Measurements from ENCODE around the gene ZNF547. TPM values are rescaled to one million over a fixed set of nuclear protein-coding genes. Genes with fewer than 3 reads are reported as not detected.
A peak's percentile ranks its signal among the peaks of the same experiment; 100 is the strongest.

ZNF547 gene
- total RNA-seq, 1 experiment from 2014 or later: 1.4 TPM

DNA sequence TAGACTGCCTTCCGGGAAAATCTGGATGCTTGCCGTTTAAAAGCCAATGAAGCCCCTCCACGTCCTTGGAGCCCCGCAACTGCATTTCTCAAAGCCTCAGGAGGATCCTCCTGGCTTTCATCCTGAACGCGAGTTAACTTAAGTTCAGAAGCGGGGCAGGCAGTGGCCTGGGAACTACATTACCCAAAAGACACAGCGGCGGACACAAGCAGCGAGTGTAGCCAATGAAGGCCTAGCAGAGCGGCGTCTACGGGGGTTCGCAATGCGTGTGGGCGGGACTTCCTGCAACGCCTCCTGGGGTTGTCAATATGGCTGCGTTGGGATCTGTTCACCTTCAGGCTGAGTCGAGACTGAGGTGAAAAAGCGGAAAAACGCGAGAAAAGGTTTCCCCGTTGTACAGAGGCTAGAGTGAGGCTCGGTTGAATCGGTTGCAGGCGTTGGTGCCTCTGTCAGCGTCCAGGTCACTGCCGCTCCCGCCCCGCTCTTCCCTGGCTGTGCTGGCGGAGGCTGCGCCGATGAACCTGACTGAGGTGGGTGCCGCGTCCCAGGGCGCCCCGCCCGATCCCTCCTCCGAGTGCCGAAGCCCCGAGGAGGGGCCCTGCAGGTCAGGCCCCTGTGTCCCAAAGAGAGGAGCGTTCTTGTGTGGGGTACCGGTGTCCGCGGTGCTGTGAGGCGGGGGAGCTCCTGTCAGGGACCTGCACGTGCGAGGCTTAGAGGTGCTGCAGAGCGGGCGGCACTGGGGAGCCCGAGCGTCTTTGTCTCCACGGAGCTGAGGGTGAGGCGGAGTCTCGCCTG is 47.7 kb downstream of the ZNF547 start, which contains the start of gene ZNF17:
ZNF17 (plus strand) TSS at position 285 of the 795 bp plus-strand sequence. CDS start 2,455 bp downstream, outside the sequence.
- ATAC-seq (peak; percentile 99), DNase-seq (ENCODE audit: low read depth, low spot score) (peak; percentile 87)
- Histone ChIP-seq H3K79me2 (ENCODE audit: insufficient read depth, low read length) (peaks cover 7% of the 10 kb centered on the region; the same call in 1 of the 2 replicates), H3K27me3 (ENCODE audit: insufficient read depth, low read length) (no peaks in the 10 kb centered on the region), H3K4me1 (ENCODE audit: control insufficient read depth in 1 of 2, insufficient read depth in 2 of 2, low read length in 2 of 2) (peaks cover 4 to 11% of the 10 kb centered on the region in 2 experiments; a peak in 2 of 4 replicates), H3K9me3 (ENCODE audit: control insufficient read depth in 1 of 2, insufficient read depth in 1 of 2, low read depth in 1 of 2, low read length in 2 of 2) (no peaks in the 10 kb centered on the region; a peak in 1 of 4 replicates), H4K20me1 (ENCODE audit: insufficient read depth) (no peaks in the 10 kb centered on the region), H3K36me3 (ENCODE audit: control insufficient read depth in 1 of 2, insufficient read depth in 2 of 2, low read length in 2 of 2) (no peaks in the 10 kb centered on the region), H3K9ac (ENCODE audit: low read length) (peak within 1 kb of the TSS; percentile 71), H3K4me2 (ENCODE audit: low read length) (peak within 1 kb of the TSS; percentile 93), H3K9me2 (ENCODE audit: insufficient read depth) (no peaks in the 10 kb centered on the region), H3K27ac (ENCODE audit: low read depth, low read length) (peak within 1 kb of the TSS; percentile 35), H2AFZ (ENCODE audit: low read depth, low read length, poor library complexity, severe bottlenecking) (peak within 1 kb of the TSS; percentile 19), H3K4me3 (replicated peaks in 1 of 2; ENCODE audit: low read depth in 1 of 2, low read length in 2 of 2) (peak within 1 kb of the TSS; percentile 75 to 100)
- intact Hi-C loops (cut with micrococcal nuclease): loop anchor here (1.0 kb wide), 1 partner anchor 167 kb away; the partner anchor contains the start of gene ZNF416
- BruUV-seq (replicated peaks): TSS peak; percentile 77
- ChIA-PET POLR2A (no interaction called here), RAD21 (ENCODE audit: low non-redundant PET in 1 of 2, low total read pairs in 2 of 2, uncharacterized antibody in 2 of 2, unreplicated experiment in 2 of 2) (no interaction called here), CTCF (no interaction called here)
- TF ChIP-seq SP1 (IDR thresholded peaks at IDR 0.05; ENCODE audit: low read depth): peak; percentile 91
- TF ChIP-seq POLR2A (IDR thresholded peaks at IDR 0.05; ENCODE audit: borderline replicate concordance, extremely low read depth, insufficient read depth, insufficient read length): peak; percentile 46
- TF ChIP-seq RAD21 (IDR thresholded peaks at IDR 0.05; ENCODE audit: low read depth): no peak
- TF ChIP-seq JUND (IDR thresholded peaks at IDR 0.05): no peak
- TF ChIP-seq EGR1 (IDR thresholded peaks at IDR 0.05; ENCODE audit: low read depth): peak; percentile 56; the same call in 1 of the 2 replicates
- TF ChIP-seq POLR2AphosphoS5 (IDR thresholded peaks at IDR 0.05; ENCODE audit: low read depth, low read length): peak; percentile 68
- TF ChIP-seq FOSL1 (IDR thresholded peaks at IDR 0.05; ENCODE audit: low read depth): no peak
- TF ChIP-seq ATF3 (IDR thresholded peaks at IDR 0.05): no peak
- TF ChIP-seq ZFX (IDR thresholded peaks at IDR 0.05): no peak
- peak; percentile 22; the same call in 1 of the 2 replicates for TF ChIP-seq MAX (IDR thresholded peaks at IDR 0.05)
- TF ChIP-seq EZH2 (IDR thresholded peaks at IDR 0.05): no peak
- TF ChIP-seq YY1 (IDR thresholded peaks at IDR 0.05; ENCODE audit: extremely low read depth, insufficient replicate concordance, low read depth, low read length): peak; percentile 95
- no peak for TF ChIP-seq CEBPB (IDR thresholded peaks at IDR 0.05; ENCODE audit: low read depth)
- no peak for TF ChIP-seq SIN3A (IDR thresholded peaks at IDR 0.05; ENCODE audit: low read depth)
- TF ChIP-seq ELF1 (IDR thresholded peaks at IDR 0.05; ENCODE audit: borderline replicate concordance, low read depth): peak; percentile 29; the same call in 1 of the 2 replicates
- TF ChIP-seq ZBTB33 (IDR thresholded peaks at IDR 0.05; ENCODE audit: extremely low read depth, insufficient replicate concordance, low read length): no peak

All from HCT116 (cell line).